ENCODE results near the gene APOB.

The APOB gene

GRCh38 chr2:20984408-20984807 is 59.5 kb downstream of the APOB start:
- TF ChIP-seq CTCF (IDR thresholded peaks at IDR 0.05; ENCODE audit: insufficient read depth, low read length, missing control alignments), result no peak
- POLR2A ChIA-PET, result no interaction called here
- CTCF ChIA-PET, result interaction anchor here (0.6 to 2.0 kb wide), 4 partner anchors 14 to 323 kb away, joined by 3 to 5 read pairs (median 3); no protein-coding TSS in a partner anchor
- no peak overlapping the region for H3K4me3 ChIP-seq (ENCODE audit: low read depth, low read length)
- no peak for DNase-seq (ENCODE audit: low read depth, low spot score)

- no peak overlapping the region for H3K4me3 ChIP-seq (ENCODE audit: low read depth, low read length)
- ChIA-PET POLR2A (no interaction called here), CTCF (interaction anchor here (1.2 to 2.0 kb wide), 3 partner anchors 13 to 322 kb away, joined by 3 to 5 read pairs (median 3); no protein-coding TSS in a partner anchor)
- no peak for DNase-seq (ENCODE audit: low read depth, low spot score)
- TF ChIP-seq CTCF (IDR thresholded peaks at IDR 0.05; ENCODE audit: insufficient read depth, low read length, missing control alignments), result no peak
Measured at GRCh38 chr2:20983844-20984243, 60.0 kb downstream of the APOB start.

- H3K4me3 ChIP-seq (ENCODE audit: low read depth, low read length), result no peak overlapping the region
- TF ChIP-seq CTCF (IDR thresholded peaks at IDR 0.05; ENCODE audit: insufficient read depth, low read length, missing control alignments), result no peak
- ChIA-PET POLR2A (no interaction called here), CTCF (interaction anchor here (2.0 kb wide), 1 partner anchor 321 kb away, joined by 5 read pairs; no protein-coding TSS in a partner anchor)
- no peak for DNase-seq (ENCODE audit: low read depth, low spot score)
Measured at GRCh38 chr2:20982861-20983260, 61.0 kb downstream of the APOB start.

GRCh38 chr2:20977520-20978180 is 66.2 kb downstream of the APOB start:
- POLR2A ChIA-PET, result no interaction called here
- no peak overlapping the region for H3K4me3 ChIP-seq (ENCODE audit: low read depth, low read length)
- DNase-seq (ENCODE audit: low read depth, low spot score), result no peak
- CTCF ChIA-PET, result interaction anchor here (1.6 kb wide), 1 partner anchor 14 kb away, joined by 6 read pairs; no protein-coding TSS in a partner anchor
- TF ChIP-seq CTCF (IDR thresholded peaks at IDR 0.05; ENCODE audit: insufficient read depth, low read length, missing control alignments), result no peak

- POLR2A ChIA-PET, result no interaction called here
Measured at GRCh38 chr2:20976527-20976926, 67.3 kb downstream of the APOB start.

More at GRCh38 chr2:20976527-20976926, 67.3 kb downstream of the APOB start:
- DNase-seq (ENCODE audit: low read depth, low spot score), result no peak
- TF ChIP-seq CTCF (IDR thresholded peaks at IDR 0.05; ENCODE audit: insufficient read depth, low read length, missing control alignments), result no peak
- H3K4me3 ChIP-seq (ENCODE audit: low read depth, low read length), result no peak overlapping the region
- CTCF ChIA-PET, result interaction anchor here (1.6 kb wide), 1 partner anchor 13 kb away, joined by 6 read pairs; no protein-coding TSS in a partner anchor
